ENCODE data around the gene RAB10. TPM values are rescaled to one million over a fixed set of nuclear protein-coding genes. Genes with fewer than 3 reads are reported as not detected.

Gene RAB10
- total RNA-seq, 1 donor from 2014 or later: 112 TPM

DNA sequence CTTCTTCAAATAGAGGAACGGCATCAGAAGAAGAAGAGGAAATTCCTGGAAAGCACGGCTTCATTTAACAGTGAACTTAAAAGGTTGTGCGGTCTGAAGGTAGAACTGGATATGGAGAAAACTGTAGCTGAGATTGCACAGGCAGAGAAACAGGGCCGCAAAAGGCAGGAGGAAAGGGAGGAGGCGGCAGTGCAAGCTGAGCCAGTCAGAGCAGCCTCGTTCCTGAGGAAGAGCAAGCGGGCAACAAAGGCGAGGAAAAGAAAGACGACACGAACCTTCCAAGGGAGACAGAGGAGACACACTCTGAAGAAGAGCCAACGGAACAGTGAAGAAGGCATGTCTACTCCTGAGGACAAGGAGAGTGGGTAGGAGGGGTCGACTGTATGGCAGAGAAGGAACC is 116.4 kb downstream of the RAB10 start:
- Mint-ChIP-seq H3K27me3 (ENCODE audit: low read depth) (no peaks in the 10 kb centered on the region), H3K36me3 (ENCODE audit: low read depth) (peaks cover 2% of the 10 kb centered on the region), H3K4me3 (no peak overlapping the region), H3K4me1 (no peaks in the 10 kb centered on the region), H3K9me3 (no peaks in the 10 kb centered on the region), H3K27ac (ENCODE audit: unreplicated experiment) (no peak overlapping the region)
- no peak for DNase-seq (ENCODE audit: low read depth, low spot score)
- TF ChIP-seq, protein P1, sequence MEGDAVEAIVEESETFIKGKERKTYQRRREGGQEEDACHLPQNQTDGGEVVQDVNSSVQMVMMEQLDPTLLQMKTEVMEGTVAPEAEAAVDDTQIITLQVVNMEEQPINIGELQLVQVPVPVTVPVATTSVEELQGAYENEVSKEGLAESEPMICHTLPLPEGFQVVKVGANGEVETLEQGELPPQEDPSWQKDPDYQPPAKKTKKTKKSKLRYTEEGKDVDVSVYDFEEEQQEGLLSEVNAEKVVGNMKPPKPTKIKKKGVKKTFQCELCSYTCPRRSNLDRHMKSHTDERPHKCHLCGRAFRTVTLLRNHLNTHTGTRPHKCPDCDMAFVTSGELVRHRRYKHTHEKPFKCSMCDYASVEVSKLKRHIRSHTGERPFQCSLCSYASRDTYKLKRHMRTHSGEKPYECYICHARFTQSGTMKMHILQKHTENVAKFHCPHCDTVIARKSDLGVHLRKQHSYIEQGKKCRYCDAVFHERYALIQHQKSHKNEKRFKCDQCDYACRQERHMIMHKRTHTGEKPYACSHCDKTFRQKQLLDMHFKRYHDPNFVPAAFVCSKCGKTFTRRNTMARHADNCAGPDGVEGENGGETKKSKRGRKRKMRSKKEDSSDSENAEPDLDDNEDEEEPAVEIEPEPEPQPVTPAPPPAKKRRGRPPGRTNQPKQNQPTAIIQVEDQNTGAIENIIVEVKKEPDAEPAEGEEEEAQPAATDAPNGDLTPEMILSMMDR (conservative IDR thresholded peaks at IDR 0.05): no peak

DNA sequence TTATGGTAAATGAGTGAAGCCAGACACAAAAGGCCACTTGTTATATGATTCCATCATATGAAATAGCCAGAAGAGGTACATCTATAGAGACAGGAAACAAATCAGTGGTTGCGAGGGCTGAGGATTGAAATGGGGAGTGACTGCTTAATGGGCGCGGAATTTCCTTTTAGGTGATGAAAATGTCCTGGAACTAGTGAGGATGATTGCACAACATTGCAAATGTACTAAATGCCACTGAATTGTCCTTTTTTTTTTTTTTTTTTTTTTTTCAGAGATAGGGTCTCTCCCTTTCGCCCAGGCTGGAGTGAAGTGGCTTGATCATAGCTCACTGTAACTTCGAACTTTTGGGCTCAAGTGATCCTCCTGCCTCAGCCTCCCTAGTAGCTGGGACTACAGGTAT is 123.7 kb downstream of the RAB10 start:
- peaks cover 2% of the 10 kb centered on the region for H3K36me3 Mint-ChIP-seq (ENCODE audit: low read depth)
- no peak overlapping the region for H3K4me3 Mint-ChIP-seq
- no peak for DNase-seq (ENCODE audit: low read depth, low spot score)
- no peaks in the 10 kb centered on the region for H3K4me1 Mint-ChIP-seq
- TF ChIP-seq, protein P1 (conservative IDR thresholded peaks at IDR 0.05): no peak
- no peaks in the 10 kb centered on the region for H3K27me3 Mint-ChIP-seq (ENCODE audit: low read depth)
- peaks cover 3% of the 10 kb centered on the region for H3K9me3 Mint-ChIP-seq
- H3K27ac Mint-ChIP-seq (ENCODE audit: unreplicated experiment): no peak overlapping the region

DNA sequence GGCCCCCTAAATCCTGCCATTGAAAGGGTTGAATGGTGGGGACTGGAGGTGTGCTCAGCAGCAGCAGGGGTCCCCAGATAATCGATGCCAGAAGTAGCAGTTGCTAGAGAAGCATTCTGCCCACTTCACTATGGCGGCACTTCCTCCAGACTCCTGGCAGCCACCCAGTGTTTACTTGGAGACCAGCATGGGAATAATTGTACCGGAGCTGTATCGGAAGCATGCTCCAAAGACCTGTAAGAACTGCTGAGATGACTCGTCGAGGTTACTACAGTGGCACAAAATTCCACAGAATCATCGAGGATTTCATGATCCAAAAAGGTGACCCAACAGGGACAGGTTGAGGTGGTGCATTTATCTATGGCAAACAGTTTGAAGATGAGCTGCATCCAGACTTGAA is 128.0 kb downstream of the RAB10 start:
- Mint-ChIP-seq H3K4me1 (no peaks in the 10 kb centered on the region), H3K9me3 (peaks cover 3% of the 10 kb centered on the region), H3K4me3 (no peak overlapping the region), H3K27ac (ENCODE audit: unreplicated experiment) (no peak overlapping the region), H3K36me3 (ENCODE audit: low read depth) (no peaks in the 10 kb centered on the region), H3K27me3 (ENCODE audit: low read depth) (no peaks in the 10 kb centered on the region)
- DNase-seq (ENCODE audit: low read depth, low spot score): no peak
- TF ChIP-seq, protein P1 (conservative IDR thresholded peaks at IDR 0.05): no peak

DNA sequence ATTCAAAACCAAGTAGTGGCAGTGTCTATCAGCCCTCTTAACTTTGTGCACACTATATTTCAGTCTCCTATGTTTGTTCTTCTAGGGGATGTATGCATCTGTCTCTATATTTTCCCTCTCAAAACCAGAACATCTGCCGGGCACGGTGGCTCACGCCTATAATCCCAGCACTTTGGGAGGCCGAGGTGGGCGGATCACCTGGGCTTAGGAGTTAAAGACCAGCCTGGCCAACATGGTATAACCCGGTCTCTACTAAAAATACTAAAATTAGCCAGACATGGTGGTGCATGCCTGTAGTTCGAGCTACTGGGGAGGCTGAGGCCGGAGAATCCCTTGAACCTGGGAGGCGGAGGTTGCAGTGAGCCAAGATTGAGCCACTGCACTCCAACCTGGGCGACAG is 129.1 kb downstream of the RAB10 start:
- TF ChIP-seq, protein P1 (conservative IDR thresholded peaks at IDR 0.05): no peak
- no peaks in the 10 kb centered on the region for H3K4me1 Mint-ChIP-seq
- H3K9me3 Mint-ChIP-seq: no peaks in the 10 kb centered on the region

DNA sequence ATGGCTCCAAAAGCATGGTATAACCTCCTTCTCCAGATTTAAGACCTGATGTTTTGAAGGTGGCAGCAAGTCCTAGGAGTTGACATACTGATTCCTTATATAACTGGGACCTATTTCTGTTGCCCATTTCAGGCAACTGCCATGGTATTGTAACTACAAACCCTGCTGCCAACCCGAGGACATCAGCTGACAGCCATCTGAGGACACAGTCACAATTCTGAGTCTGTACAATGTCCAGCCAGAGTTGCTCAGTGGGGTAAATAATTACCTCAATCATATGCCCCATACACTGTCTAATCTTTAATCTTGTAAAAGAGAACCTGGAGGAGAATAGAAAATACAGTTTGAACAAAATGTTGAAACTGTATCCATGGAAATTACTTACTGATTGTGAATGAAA is 130.3 kb downstream of the RAB10 start:
- no peaks in the 10 kb centered on the region for H3K27me3 Mint-ChIP-seq (ENCODE audit: low read depth)
- TF ChIP-seq, protein P1 (conservative IDR thresholded peaks at IDR 0.05): no peak
- no peaks in the 10 kb centered on the region for H3K9me3 Mint-ChIP-seq
- no peak overlapping the region for H3K27ac Mint-ChIP-seq (ENCODE audit: unreplicated experiment)
- H3K4me1 Mint-ChIP-seq: no peaks in the 10 kb centered on the region
- H3K4me3 Mint-ChIP-seq: no peak overlapping the region
- no peak for DNase-seq (ENCODE audit: low read depth, low spot score)
- no peaks in the 10 kb centered on the region for H3K36me3 Mint-ChIP-seq (ENCODE audit: low read depth)

More for the DNA sequence above, 129.1 kb downstream of the RAB10 start:
- H3K4me3 Mint-ChIP-seq: no peak overlapping the region
- no peaks in the 10 kb centered on the region for H3K27me3 Mint-ChIP-seq (ENCODE audit: low read depth)
- no peak for DNase-seq (ENCODE audit: low read depth, low spot score)
- no peaks in the 10 kb centered on the region for H3K36me3 Mint-ChIP-seq (ENCODE audit: low read depth)
- no peak overlapping the region for H3K27ac Mint-ChIP-seq (ENCODE audit: unreplicated experiment)
